Activated B cell treated with CpG ODN at 0.5 μM for 24 hours (primary cell): Measurements from ENCODE around the gene CDCA7L. TPM values are rescaled to one million over a fixed set of nuclear protein-coding genes. Genes with fewer than 3 reads are reported as not detected.

ENCODE experiments used
- ATAC-seq: fragments of 200-7000 bp; cut with Tn5 transposase; one replicate; pipeline ENCODE4 v1.10.0; 2021; ENCODE audit warnings: low read depth, mild to moderate bottlenecking, moderate library complexity
- CTCF ChIA-PET: fragments of 350-600 bp; sonication (Branson Sonifier 250); formaldehyde crosslinking; loops from one replicate; lab custom pipeline; 2021; ENCODE audit warnings: antibody characterized with exemption; lab: Charles Lee
- POLR2A ChIA-PET: fragments of 350-600 bp; sonication (Branson Sonifier 250); formaldehyde crosslinking; loops from one replicate; lab custom pipeline; 2021; ENCODE audit warnings: antibody characterized with exemption; lab: Charles Lee
- DNase-seq: peaks from one replicate; pipeline ENCODE4 v3.0.0; 2022
- H3K27ac Mint-ChIP-seq: one replicate; pipeline ENCODE4 v1.8.0; 2020; ENCODE audit warnings: mixed read lengths
- H3K27me3 Mint-ChIP-seq: one replicate; pipeline ENCODE4 v1.8.0; 2021; ENCODE audit warnings: mixed read lengths
- H3K36me3 Mint-ChIP-seq: one replicate; pipeline ENCODE4 v1.8.0; 2021; ENCODE audit warnings: low read depth, mixed read lengths
- H3K4me1 Mint-ChIP-seq: one replicate; pipeline ENCODE4 v1.8.0; 2021; ENCODE audit warnings: mixed read lengths
- H3K4me3 Mint-ChIP-seq: one replicate; pipeline ENCODE4 v1.8.0; 2020; ENCODE audit warnings: mild to moderate bottlenecking, mixed read lengths
- H3K9me3 Mint-ChIP-seq: one replicate; pipeline ENCODE4 v1.8.0; 2020; ENCODE audit warnings: mixed read lengths
- CTCF ChIP-seq: fragments of 200-600 bp; IDR thresholded peaks from one replicate; pipeline ENCODE4 v1.8.0; 2022; ENCODE audit warnings: antibody characterized with exemption, mild to moderate bottlenecking
- intact Hi-C: fragments of 100-400 bp; cut with micrococcal nuclease; formaldehyde crosslinking; loops from one replicate; pipeline ENCODE4 v1.15.1; 2024
- total RNA-seq: library from RNA; stranded (reverse); gene quantifications from 2 replicates; pipeline ENCODE4 v1.2.3, GENCODE V29; 2022

Gene CDCA7L
- total RNA-seq, 1 donor from 2014 or later: 69.8 TPM

GRCh38 chr7:21922605-21923004 lies 23.1 kb downstream of the CDCA7L start:
- ChIA-PET POLR2A (no interaction called here), CTCF (no interaction called here)
- no peak for DNase-seq
- Mint-ChIP-seq H3K36me3 (peaks cover 31% of the 10 kb centered on the region), H3K27ac (no peak overlapping the region), H3K4me1 (peaks cover 74% of the 10 kb centered on the region), H3K27me3 (no peaks in the 10 kb centered on the region), H3K9me3 (no peaks in the 10 kb centered on the region), H3K4me3 (no peak overlapping the region)
- no peak for ATAC-seq
- TF ChIP-seq CTCF: no peak
- intact Hi-C loops: loop anchor here (1.0 kb wide), 1 partner anchor 10 kb away; no protein-coding TSS in a partner anchor

- ChIA-PET CTCF (no interaction called here), POLR2A (interaction anchor here (0.6 kb wide), 1 partner anchor 20 kb away, joined by 4 read pairs; no protein-coding TSS in a partner anchor)
- TF ChIP-seq CTCF: no peak
- Mint-ChIP-seq H3K27ac (no peak overlapping the region), H3K4me3 (no peak overlapping the region), H3K4me1 (peaks cover 75% of the 10 kb centered on the region), H3K36me3 (peaks cover 32% of the 10 kb centered on the region), H3K27me3 (no peaks in the 10 kb centered on the region), H3K9me3 (no peaks in the 10 kb centered on the region)
- ATAC-seq: no peak
- intact Hi-C loops: no loop called here
- DNase-seq: no peak
Observed at GRCh38 chr7:21920936-21921335, 24.8 kb downstream of the CDCA7L start.

- no peak overlapping the region for H3K4me3 Mint-ChIP-seq
- no peak for DNase-seq
- no peak for ATAC-seq
- no peak overlapping the region for H3K27ac Mint-ChIP-seq
- no peak for TF ChIP-seq CTCF
- H3K4me1 Mint-ChIP-seq: peaks cover 75% of the 10 kb centered on the region
- H3K36me3 Mint-ChIP-seq: peaks cover 46% of the 10 kb centered on the region
- H3K27me3 Mint-ChIP-seq: no peaks in the 10 kb centered on the region
- no peaks in the 10 kb centered on the region for H3K9me3 Mint-ChIP-seq
- ChIA-PET POLR2A (no interaction called here), CTCF (no interaction called here)
- intact Hi-C loops: no loop called here
Observed at GRCh38 chr7:21918216-21918615, 27.5 kb downstream of the CDCA7L start.

GRCh38 chr7:21916629-21917028 lies 29.1 kb downstream of the CDCA7L start:
- no peaks in the 10 kb centered on the region for H3K9me3 Mint-ChIP-seq
- no peak overlapping the region for H3K4me3 Mint-ChIP-seq
- H3K27me3 Mint-ChIP-seq: no peaks in the 10 kb centered on the region
- POLR2A ChIA-PET: no interaction called here
- H3K4me1 Mint-ChIP-seq: peaks cover 72% of the 10 kb centered on the region
- CTCF ChIA-PET: no interaction called here
- intact Hi-C loops: no loop called here
- peak overlapping the region; percentile 14 for H3K27ac Mint-ChIP-seq
- ATAC-seq: no peak
- peaks cover 50% of the 10 kb centered on the region for H3K36me3 Mint-ChIP-seq
- DNase-seq: no peak
- TF ChIP-seq CTCF: no peak

- intact Hi-C loops: no loop called here
- no peaks in the 10 kb centered on the region for H3K9me3 Mint-ChIP-seq
- H3K27ac Mint-ChIP-seq: no peak overlapping the region
- no peak for TF ChIP-seq CTCF
- no peak overlapping the region for H3K4me3 Mint-ChIP-seq
- CTCF ChIA-PET: no interaction called here
- no peak for ATAC-seq
- H3K4me1 Mint-ChIP-seq: peaks cover 69% of the 10 kb centered on the region
- no peaks in the 10 kb centered on the region for H3K27me3 Mint-ChIP-seq
- POLR2A ChIA-PET: no interaction called here
- peaks cover 53% of the 10 kb centered on the region for H3K36me3 Mint-ChIP-seq
- no peak for DNase-seq
Observed at GRCh38 chr7:21916176-21916575, 29.5 kb downstream of the CDCA7L start.
